ENCODE results near the gene TC2N. TPM values are rescaled to one million over a fixed set of nuclear protein-coding genes. Genes with fewer than 3 reads are reported as not detected.

Gene TC2N
- total and polyA plus RNA-seq, 2 experiments from 2014 or later = 10.0 to 35.0 TPM

DNA sequence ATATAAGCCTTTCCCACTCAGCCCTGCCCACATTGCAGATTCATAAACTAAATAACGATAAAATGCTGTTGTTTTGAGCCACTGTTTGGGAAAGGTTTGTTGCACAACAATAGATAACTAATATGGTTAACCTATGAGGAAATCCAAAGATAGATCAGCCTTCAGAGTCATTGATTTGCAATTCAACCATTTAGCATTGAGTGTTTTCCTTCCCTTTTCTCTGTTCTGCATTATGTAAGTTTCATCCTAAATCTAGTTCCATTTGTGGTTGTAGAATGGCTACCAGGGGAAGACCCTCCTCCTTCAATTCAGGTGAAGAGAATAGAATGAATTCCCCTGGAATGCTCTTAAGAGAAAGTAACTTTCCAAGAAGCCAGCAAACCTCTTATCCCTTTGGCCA lies 19.6 kb downstream of the TC2N start:
- no peaks in the 10 kb centered on the region for H3F3A ChIP-seq (replicated peaks; ENCODE audit: low read depth)
- no peaks in the 10 kb centered on the region for H3K79me2 ChIP-seq (replicated peaks; ENCODE audit: insufficient read depth)
- no peak overlapping the region for H3K4me2 ChIP-seq
- no peaks in the 10 kb centered on the region for H3K4me1 ChIP-seq (ENCODE audit: insufficient read depth)
- H3K27ac ChIP-seq (ENCODE audit: low read depth) = no peak overlapping the region
- H3K4me1 Mint-ChIP-seq = 0 out of 3 replicates have a peak, but pooled peaks cover 5% of the 10 kb centered on the region
- no peaks in the 10 kb centered on the region; the same call in none of the 2 replicates for H3K9me2 ChIP-seq (ENCODE audit: insufficient read depth)
- H4K20me1 ChIP-seq (replicated peaks; ENCODE audit: insufficient read depth) = no peaks in the 10 kb centered on the region
- no peaks in the 10 kb centered on the region for H3K27me3 ChIP-seq (ENCODE audit: insufficient read depth)
- no peaks in the 10 kb centered on the region for H3K36me3 ChIP-seq (ENCODE audit: insufficient read depth)
- TF ChIP-seq, protein P1, sequence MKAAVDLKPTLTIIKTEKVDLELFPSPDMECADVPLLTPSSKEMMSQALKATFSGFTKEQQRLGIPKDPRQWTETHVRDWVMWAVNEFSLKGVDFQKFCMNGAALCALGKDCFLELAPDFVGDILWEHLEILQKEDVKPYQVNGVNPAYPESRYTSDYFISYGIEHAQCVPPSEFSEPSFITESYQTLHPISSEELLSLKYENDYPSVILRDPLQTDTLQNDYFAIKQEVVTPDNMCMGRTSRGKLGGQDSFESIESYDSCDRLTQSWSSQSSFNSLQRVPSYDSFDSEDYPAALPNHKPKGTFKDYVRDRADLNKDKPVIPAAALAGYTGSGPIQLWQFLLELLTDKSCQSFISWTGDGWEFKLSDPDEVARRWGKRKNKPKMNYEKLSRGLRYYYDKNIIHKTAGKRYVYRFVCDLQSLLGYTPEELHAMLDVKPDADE (IDR thresholded peaks at IDR 0.05) = no peak
- TF ChIP-seq ZNF331 (CRISPR knock-in tag; IDR thresholded peaks at IDR 0.05; ENCODE audit: low read depth) = no peak
- TF ChIP-seq, protein P2, sequence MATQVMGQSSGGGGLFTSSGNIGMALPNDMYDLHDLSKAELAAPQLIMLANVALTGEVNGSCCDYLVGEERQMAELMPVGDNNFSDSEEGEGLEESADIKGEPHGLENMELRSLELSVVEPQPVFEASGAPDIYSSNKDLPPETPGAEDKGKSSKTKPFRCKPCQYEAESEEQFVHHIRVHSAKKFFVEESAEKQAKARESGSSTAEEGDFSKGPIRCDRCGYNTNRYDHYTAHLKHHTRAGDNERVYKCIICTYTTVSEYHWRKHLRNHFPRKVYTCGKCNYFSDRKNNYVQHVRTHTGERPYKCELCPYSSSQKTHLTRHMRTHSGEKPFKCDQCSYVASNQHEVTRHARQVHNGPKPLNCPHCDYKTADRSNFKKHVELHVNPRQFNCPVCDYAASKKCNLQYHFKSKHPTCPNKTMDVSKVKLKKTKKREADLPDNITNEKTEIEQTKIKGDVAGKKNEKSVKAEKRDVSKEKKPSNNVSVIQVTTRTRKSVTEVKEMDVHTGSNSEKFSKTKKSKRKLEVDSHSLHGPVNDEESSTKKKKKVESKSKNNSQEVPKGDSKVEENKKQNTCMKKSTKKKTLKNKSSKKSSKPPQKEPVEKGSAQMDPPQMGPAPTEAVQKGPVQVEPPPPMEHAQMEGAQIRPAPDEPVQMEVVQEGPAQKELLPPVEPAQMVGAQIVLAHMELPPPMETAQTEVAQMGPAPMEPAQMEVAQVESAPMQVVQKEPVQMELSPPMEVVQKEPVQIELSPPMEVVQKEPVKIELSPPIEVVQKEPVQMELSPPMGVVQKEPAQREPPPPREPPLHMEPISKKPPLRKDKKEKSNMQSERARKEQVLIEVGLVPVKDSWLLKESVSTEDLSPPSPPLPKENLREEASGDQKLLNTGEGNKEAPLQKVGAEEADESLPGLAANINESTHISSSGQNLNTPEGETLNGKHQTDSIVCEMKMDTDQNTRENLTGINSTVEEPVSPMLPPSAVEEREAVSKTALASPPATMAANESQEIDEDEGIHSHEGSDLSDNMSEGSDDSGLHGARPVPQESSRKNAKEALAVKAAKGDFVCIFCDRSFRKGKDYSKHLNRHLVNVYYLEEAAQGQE (IDR thresholded peaks at IDR 0.05; ENCODE audit: unreplicated experiment) = no peak
- no peak for TF ChIP-seq POLR2AphosphoS5 (IDR thresholded peaks at IDR 0.05; ENCODE audit: low read depth)
- TF ChIP-seq, protein P3, sequence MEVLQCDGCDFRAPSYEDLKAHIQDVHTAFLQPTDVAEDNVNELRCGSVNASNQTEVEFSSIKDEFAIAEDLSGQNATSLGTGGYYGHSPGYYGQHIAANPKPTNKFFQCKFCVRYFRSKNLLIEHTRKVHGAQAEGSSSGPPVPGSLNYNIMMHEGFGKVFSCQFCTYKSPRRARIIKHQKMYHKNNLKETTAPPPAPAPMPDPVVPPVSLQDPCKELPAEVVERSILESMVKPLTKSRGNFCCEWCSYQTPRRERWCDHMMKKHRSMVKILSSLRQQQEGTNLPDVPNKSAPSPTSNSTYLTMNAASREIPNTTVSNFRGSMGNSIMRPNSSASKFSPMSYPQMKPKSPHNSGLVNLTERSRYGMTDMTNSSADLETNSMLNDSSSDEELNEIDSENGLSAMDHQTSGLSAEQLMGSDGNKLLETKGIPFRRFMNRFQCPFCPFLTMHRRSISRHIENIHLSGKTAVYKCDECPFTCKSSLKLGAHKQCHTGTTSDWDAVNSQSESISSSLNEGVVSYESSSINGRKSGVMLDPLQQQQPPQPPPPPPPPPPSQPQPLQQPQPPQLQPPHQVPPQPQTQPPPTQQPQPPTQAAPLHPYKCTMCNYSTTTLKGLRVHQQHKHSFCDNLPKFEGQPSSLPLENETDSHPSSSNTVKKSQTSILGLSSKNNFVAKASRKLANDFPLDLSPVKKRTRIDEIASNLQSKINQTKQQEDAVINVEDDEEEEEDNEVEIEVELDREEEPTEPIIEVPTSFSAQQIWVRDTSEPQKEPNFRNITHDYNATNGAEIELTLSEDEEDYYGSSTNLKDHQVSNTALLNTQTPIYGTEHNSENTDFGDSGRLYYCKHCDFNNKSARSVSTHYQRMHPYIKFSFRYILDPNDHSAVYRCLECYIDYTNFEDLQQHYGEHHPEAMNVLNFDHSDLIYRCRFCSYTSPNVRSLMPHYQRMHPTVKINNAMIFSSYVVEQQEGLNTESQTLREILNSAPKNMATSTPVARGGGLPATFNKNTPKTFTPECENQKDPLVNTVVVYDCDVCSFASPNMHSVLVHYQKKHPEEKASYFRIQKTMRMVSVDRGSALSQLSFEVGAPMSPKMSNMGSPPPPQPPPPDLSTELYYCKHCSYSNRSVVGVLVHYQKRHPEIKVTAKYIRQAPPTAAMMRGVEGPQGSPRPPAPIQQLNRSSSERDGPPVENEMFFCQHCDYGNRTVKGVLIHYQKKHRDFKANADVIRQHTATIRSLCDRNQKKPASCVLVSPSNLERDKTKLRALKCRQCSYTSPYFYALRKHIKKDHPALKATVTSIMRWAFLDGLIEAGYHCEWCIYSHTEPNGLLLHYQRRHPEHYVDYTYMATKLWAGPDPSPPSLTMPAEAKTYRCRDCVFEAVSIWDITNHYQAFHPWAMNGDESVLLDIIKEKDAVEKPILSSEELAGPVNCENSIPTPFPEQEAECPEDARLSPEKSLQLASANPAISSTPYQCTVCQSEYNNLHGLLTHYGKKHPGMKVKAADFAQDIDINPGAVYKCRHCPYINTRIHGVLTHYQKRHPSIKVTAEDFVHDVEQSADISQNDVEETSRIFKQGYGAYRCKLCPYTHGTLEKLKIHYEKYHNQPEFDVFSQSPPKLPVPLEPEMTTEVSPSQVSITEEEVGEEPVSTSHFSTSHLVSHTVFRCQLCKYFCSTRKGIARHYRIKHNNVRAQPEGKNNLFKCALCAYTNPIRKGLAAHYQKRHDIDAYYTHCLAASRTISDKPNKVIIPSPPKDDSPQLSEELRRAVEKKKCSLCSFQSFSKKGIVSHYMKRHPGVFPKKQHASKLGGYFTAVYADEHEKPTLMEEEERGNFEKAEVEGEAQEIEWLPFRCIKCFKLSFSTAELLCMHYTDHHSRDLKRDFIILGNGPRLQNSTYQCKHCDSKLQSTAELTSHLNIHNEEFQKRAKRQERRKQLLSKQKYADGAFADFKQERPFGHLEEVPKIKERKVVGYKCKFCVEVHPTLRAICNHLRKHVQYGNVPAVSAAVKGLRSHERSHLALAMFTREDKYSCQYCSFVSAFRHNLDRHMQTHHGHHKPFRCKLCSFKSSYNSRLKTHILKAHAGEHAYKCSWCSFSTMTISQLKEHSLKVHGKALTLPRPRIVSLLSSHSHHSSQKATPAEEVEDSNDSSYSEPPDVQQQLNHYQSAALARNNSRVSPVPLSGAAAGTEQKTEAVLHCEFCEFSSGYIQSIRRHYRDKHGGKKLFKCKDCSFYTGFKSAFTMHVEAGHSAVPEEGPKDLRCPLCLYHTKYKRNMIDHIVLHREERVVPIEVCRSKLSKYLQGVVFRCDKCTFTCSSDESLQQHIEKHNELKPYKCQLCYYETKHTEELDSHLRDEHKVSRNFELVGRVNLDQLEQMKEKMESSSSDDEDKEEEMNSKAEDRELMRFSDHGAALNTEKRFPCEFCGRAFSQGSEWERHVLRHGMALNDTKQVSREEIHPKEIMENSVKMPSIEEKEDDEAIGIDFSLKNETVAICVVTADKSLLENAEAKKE (CRISPR knock-in tag; IDR thresholded peaks at IDR 0.05) = no peak
- no peak for TF ChIP-seq JUNB (IDR thresholded peaks at IDR 0.05; ENCODE audit: unreplicated experiment)
- TF ChIP-seq EZH2 (IDR thresholded peaks at IDR 0.05; ENCODE audit: low read depth, unreplicated experiment) = no peak
- TF ChIP-seq, protein P4, sequence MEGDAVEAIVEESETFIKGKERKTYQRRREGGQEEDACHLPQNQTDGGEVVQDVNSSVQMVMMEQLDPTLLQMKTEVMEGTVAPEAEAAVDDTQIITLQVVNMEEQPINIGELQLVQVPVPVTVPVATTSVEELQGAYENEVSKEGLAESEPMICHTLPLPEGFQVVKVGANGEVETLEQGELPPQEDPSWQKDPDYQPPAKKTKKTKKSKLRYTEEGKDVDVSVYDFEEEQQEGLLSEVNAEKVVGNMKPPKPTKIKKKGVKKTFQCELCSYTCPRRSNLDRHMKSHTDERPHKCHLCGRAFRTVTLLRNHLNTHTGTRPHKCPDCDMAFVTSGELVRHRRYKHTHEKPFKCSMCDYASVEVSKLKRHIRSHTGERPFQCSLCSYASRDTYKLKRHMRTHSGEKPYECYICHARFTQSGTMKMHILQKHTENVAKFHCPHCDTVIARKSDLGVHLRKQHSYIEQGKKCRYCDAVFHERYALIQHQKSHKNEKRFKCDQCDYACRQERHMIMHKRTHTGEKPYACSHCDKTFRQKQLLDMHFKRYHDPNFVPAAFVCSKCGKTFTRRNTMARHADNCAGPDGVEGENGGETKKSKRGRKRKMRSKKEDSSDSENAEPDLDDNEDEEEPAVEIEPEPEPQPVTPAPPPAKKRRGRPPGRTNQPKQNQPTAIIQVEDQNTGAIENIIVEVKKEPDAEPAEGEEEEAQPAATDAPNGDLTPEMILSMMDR (conservative IDR thresholded peaks at IDR 0.05; ENCODE audit: low read depth in 2 of 2) = no peak
- no peak for TF ChIP-seq EZH2phosphoT487 (IDR thresholded peaks at IDR 0.05; ENCODE audit: unreplicated experiment)
- TF ChIP-seq NANOG (IDR thresholded peaks at IDR 0.05; ENCODE audit: borderline replicate concordance) = no peak
- TF ChIP-seq CREB1 (CRISPR knock-in tag; IDR thresholded peaks at IDR 0.05; ENCODE audit: low read depth) = no peak
- no peak for TF ChIP-seq STAT1 (IDR thresholded peaks at IDR 0.05; ENCODE audit: unreplicated experiment)
- TF ChIP-seq ZNF114 (CRISPR knock-in tag; IDR thresholded peaks at IDR 0.05) = no peak
- H3K27me3 Mint-ChIP-seq (ENCODE audit: insufficient read depth, low read depth, poor library complexity) = peaks cover 2% of the 10 kb centered on the region
- H3K27ac Mint-ChIP-seq = no peak overlapping the region
- no peak for DNase-seq (ENCODE audit: low spot score)
- H3K4me3 ChIP-seq = no peak overlapping the region
- ATAC-seq = no peak
- no peak overlapping the region for H3K4me3 Mint-ChIP-seq
- H2AFZ ChIP-seq = peak overlapping the region; percentile 57; the same call in 1 of the 2 replicates
- no peaks in the 10 kb centered on the region for H3K9me3 Mint-ChIP-seq
- H3K36me3 Mint-ChIP-seq (ENCODE audit: low read depth) = no peaks in the 10 kb centered on the region

All from GM23338 (cell line).